ENCODE results near the gene ANKIB1. TPM values are rescaled to one million over a fixed set of nuclear protein-coding genes. Genes with fewer than 3 reads are reported as not detected.
A peak's percentile ranks its signal among the peaks of the same experiment; 100 is the strongest.
"Not testable (repeated sequence)": the region's sequence is repeated elsewhere in the genome, so short reads cannot be mapped to it uniquely, and the experiment has no call there.

The ANKIB1 gene
- total RNA-seq, 4 donors from 2014 or later = 34.1 to 66.1 (median 58.2) TPM

DNA sequence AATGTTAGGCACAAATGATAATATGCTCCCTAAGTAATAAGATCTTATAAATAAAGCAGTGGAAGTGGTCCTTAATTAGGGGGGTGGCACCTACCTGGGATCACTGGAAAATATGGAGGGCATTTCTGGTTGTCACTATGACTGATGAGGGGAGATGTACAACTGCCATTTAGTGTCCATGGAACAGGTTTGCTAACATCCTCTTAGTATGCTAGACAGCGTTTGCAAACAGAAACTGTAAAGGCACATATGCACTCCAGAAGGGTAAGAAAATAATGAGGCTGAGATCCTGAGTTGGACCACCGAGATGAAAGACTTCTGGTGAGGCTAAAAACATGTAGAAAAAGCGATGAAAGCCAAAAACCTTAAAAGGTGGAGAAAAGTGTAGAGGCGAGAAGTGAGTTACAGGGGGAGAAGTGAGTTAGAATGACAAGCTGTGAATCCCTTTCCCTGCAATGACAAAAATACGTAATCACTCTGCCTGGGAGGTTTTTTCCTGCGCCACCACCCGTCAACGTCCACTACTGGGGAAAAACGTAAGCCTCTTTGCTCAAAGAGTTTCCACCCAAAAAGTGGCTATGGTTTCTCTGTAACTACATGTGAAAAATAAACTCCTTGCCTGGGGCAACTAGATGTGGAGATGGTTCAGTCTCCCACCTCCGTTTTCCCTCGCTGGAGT is 827 bp upstream of the ANKIB1 start:
- H3K36me3 ChIP-seq = peaks cover 7% of the 10 kb centered on the region
- no peak for DNase-seq (ENCODE audit: low spot score in 2 of 2)
- no peaks in the 10 kb centered on the region for H3K27me3 ChIP-seq
- peak overlapping the region; percentile 97 for H3K4me3 ChIP-seq
- TF ChIP-seq POLR2A (IDR thresholded peaks at IDR 0.05) (no peak), CTCF (IDR thresholded peaks at IDR 0.05) (no peak)
- H3K4me1 ChIP-seq = peaks cover 35% of the 10 kb centered on the region
- peak overlapping the region; percentile 94 for H3K27ac ChIP-seq
- 2% methylated on average over 11 of the region's 11 CpGs for WGBS
- no peaks in the 10 kb centered on the region for H3K9me3 ChIP-seq

DNA sequence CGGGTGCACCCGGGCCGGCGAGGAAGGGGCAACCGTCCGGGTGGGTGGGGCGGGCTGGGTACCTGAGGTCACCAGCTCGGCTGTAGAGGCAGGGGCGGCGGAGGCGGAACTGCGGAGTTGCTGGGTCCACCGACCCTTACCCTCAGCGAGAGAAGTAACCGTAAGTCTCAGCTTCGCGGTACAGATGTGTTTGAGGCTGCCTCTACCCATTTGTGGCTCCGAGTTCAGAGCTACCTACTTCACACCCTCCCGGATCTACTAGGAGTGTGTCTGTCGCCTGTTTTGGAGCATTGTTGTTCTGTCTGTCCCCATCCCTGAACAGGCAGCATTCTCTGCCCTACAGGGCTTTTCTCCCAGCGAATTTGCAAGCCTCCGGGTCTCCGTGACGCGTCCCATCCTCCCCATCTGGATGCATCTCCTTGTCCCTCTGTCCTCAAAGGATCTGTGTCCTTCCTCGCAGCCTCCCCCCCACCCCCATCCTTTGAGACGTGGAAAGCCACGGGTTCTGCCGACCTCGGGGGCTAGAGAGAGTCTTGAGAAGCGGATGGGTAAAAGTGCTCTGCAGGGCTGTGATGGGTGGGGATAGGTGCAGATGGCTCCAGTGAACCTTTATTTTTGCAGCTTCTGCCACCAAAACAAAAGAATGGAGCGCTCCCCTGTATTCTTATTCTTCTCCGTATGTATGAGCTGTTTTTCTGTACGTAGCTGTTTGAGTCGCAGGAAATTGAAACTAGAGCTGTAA is 757 bp downstream of the ANKIB1 start:
- peak overlapping the region; percentile 94 for H3K27ac ChIP-seq
- H3K4me3 ChIP-seq = peak overlapping the region; percentile 97
- 0% methylated on average over 21 of the region's 35 CpGs for WGBS
- no peak for DNase-seq (ENCODE audit: low spot score in 2 of 2)
- H3K27me3 ChIP-seq = no peaks in the 10 kb centered on the region
- H3K4me1 ChIP-seq = peaks cover 35% of the 10 kb centered on the region
- no peaks in the 10 kb centered on the region for H3K36me3 ChIP-seq
- TF ChIP-seq POLR2A (IDR thresholded peaks at IDR 0.05) = no peak
- no peak for TF ChIP-seq CTCF (IDR thresholded peaks at IDR 0.05)
- TF ChIP-seq POLR2AphosphoS5 (IDR thresholded peaks at IDR 0.05) = no peak
- TF ChIP-seq EP300 (IDR thresholded peaks at IDR 0.05) = no peak
- H3K9me3 ChIP-seq = no peaks in the 10 kb centered on the region

GRCh38 chr7:92250603-92251002 is 4.8 kb downstream of the ANKIB1 start:
- H3K4me1 ChIP-seq = peaks cover 42% of the 10 kb centered on the region
- H3K36me3 ChIP-seq = no peaks in the 10 kb centered on the region
- DNase-seq (ENCODE audit: low spot score in 2 of 2) = no peak
- H3K4me3 ChIP-seq = no peak overlapping the region
- TF ChIP-seq POLR2AphosphoS5 (IDR thresholded peaks at IDR 0.05) (no peak), EP300 (IDR thresholded peaks at IDR 0.05) (no peak), POLR2A (IDR thresholded peaks at IDR 0.05) (no peak), CTCF (IDR thresholded peaks at IDR 0.05) (no peak)
- no peak overlapping the region for H3K27ac ChIP-seq
- no peaks in the 10 kb centered on the region for H3K9me3 ChIP-seq
- H3K27me3 ChIP-seq = no peaks in the 10 kb centered on the region

DNA sequence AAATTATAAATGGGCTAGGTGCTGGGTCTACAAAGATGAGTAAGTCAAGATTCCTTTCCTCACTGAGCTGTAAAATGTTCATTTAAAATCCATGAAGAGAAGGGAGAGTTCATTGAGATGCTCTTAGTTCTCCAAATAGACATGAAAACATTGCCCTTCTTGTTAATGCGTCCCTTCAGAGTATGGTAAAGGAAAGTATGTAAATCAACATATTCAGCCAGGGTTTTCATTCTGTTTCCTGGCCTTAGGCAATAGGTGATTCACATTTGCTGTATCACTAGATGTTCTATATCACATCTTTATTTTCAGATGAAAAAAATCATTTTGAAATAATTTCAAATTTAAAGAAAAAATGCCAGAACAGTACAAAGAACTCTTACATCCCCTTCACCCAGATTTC is 5.4 kb downstream of the ANKIB1 start:
- DNase-seq (ENCODE audit: low spot score in 2 of 2) = no peak

GRCh38 chr7:92253251-92253650 is 7.5 kb downstream of the ANKIB1 start:
- 70% methylated on average over 1 of the region's 1 CpG for WGBS
- DNase-seq (ENCODE audit: low spot score in 2 of 2) = no peak
- H3K4me1 ChIP-seq = peaks cover 25% of the 10 kb centered on the region
- no peaks in the 10 kb centered on the region for H3K9me3 ChIP-seq
- no peaks in the 10 kb centered on the region for H3K36me3 ChIP-seq
- peak overlapping the region; percentile 36 for H3K27ac ChIP-seq
- H3K27me3 ChIP-seq = no peaks in the 10 kb centered on the region
- TF ChIP-seq CTCF (IDR thresholded peaks at IDR 0.05) = no peak
- no peak for TF ChIP-seq POLR2AphosphoS5 (IDR thresholded peaks at IDR 0.05)
- H3K4me3 ChIP-seq = no peak overlapping the region

More for the DNA sequence above, 5.4 kb downstream of the ANKIB1 start:
- H3K36me3 ChIP-seq = no peaks in the 10 kb centered on the region
- H3K4me1 ChIP-seq = peaks cover 42% of the 10 kb centered on the region
- no peaks in the 10 kb centered on the region for H3K9me3 ChIP-seq
- H3K27ac ChIP-seq = no peak overlapping the region
- no peak for TF ChIP-seq POLR2AphosphoS5 (IDR thresholded peaks at IDR 0.05)
- TF ChIP-seq EP300 (IDR thresholded peaks at IDR 0.05) = no peak
- no peaks in the 10 kb centered on the region for H3K27me3 ChIP-seq
- H3K4me3 ChIP-seq = no peak overlapping the region
- 61% methylated on average over 1 of the region's 1 CpG for WGBS

GRCh38 chr7:92254800-92255199 is 9.0 kb downstream of the ANKIB1 start:
- not testable (repeated sequence) for H3K9me3 ChIP-seq; H3K27me3 ChIP-seq; H3K4me3 ChIP-seq; DNase-seq (ENCODE audit: low spot score in 2 of 2); H3K27ac ChIP-seq; H3K36me3 ChIP-seq
- H3K4me1 ChIP-seq = peaks cover 23% of the 10 kb centered on the region
- 61% methylated on average over 1 of the region's 1 CpG for WGBS

Data from suprapubic skin (tissue), 4 donors.